GM12878 (cell line): ENCODE measurements around the gene RBM26. TPM values are rescaled to one million over a fixed set of nuclear protein-coding genes. Genes with fewer than 3 reads are reported as not detected.

Experiments
- ATAC-seq: fragments of 200-7000 bp; cut with Tn5 transposase; 3 replicates; pipeline ENCODE4 v1.9.1; 2020; ENCODE audit warnings: mild to moderate bottlenecking, moderate library complexity
- BruUV-seq: library from RNA; stranded (reverse); fragments of 400-500 nt; replicated peaks from 2 replicates; lab custom pipeline; 2021; lab: Mats Ljungman, UMichigan
- CTCF ChIA-PET: fragments of 300-600 bp; sonication (Branson Sonifier 250); formaldehyde crosslinking; extraction: SDS; loops from one replicate; lab custom pipeline; 2021; ENCODE audit warnings: inconsistent platforms; lab: Yijun Ruan, JAX
- POLR2A ChIA-PET: fragments of 350-600 bp; formaldehyde crosslinking; extraction: SDS; loops from one replicate; lab custom pipeline; 2021; ENCODE audit warnings: inconsistent platforms; lab: Charles Lee
- RAD21 ChIA-PET: fragments of 300-600 bp; sonication (Branson Sonifier 250); formaldehyde crosslinking; loops from one replicate; lab custom pipeline; 2023; ENCODE audit warnings: antibody characterized with exemption; ENCODE audit not compliant: unreplicated experiment; lab: Charles Lee
- SMC1A ChIA-PET: fragments of 300-600 bp; sonication (Branson Sonifier 250); formaldehyde crosslinking; loops from one replicate; lab custom pipeline; 2023; ENCODE audit not compliant: unreplicated experiment, uncharacterized antibody; lab: Charles Lee
- DNase-seq: peaks from one replicate; pipeline ENCODE4 v3.0.0-alpha.2; 2011; ENCODE audit warnings: low read depth, low spot score
- FAIRE-seq: peaks from 3 replicates; lab custom pipeline; 2011; peaks lifted over from hg19 to GRCh38; lab: Jason Lieb, UNC
- H2AFZ ChIP-seq: 2 replicates; pipeline ENCODE4 v1.6.0; 2011; ENCODE audit warnings: low read depth, low read length, control low read depth; ENCODE audit not compliant: control insufficient read depth
- H3K27ac ChIP-seq: 2 replicates; pipeline ENCODE4 v1.5.1; 2011; ENCODE audit warnings: control low read depth; ENCODE audit not compliant: control insufficient read depth, insufficient read depth
- H3K27me3 ChIP-seq, 2 experiments: replicated peaks in 1 of 2; 2 replicates each; pipeline versions ENCODE4 v1.6.0 to v1.6.1; 2011; ENCODE audit warnings: low read length in 1 of 2; ENCODE audit not compliant: control insufficient read depth in 2 of 2, insufficient read depth in 2 of 2
- H3K36me3 ChIP-seq, 2 experiments: 2 replicates each; pipeline ENCODE4 v1.5.1; 2011; ENCODE audit warnings: low read length in 1 of 2; ENCODE audit not compliant: control insufficient read depth in 2 of 2, insufficient read depth in 2 of 2
- H3K4me1 ChIP-seq: 2 replicates; pipeline ENCODE4 v1.6.1; 2011; ENCODE audit warnings: mild to moderate bottlenecking, low read length, moderate library complexity, mixed read lengths; ENCODE audit not compliant: control insufficient read depth, insufficient read depth
- H3K4me2 ChIP-seq: 2 replicates; pipeline ENCODE4 v1.6.0; 2011; ENCODE audit warnings: control low read depth; ENCODE audit not compliant: control insufficient read depth, insufficient read depth
- H3K4me3 ChIP-seq: fragments of 200-600 bp; sonication (generic); 2 replicates; pipeline ENCODE4 v1.5.1; 2016
- H3K79me2 ChIP-seq: 2 replicates; pipeline ENCODE4 v1.6.0; 2011; ENCODE audit warnings: low read length; ENCODE audit not compliant: control insufficient read depth, insufficient read depth
- H3K9ac ChIP-seq: 2 replicates; pipeline ENCODE4 v1.8.0; 2011; ENCODE audit warnings: low read length, control low read depth, mixed read lengths; ENCODE audit not compliant: control insufficient read depth, insufficient read depth
- H3K9me3 ChIP-seq: replicated peaks from 3 replicates; pipeline ENCODE4 v1.5.1; 2011; ENCODE audit warnings: mild to moderate bottlenecking, low read length; ENCODE audit not compliant: control insufficient read depth, insufficient read depth
- H4K20me1 ChIP-seq: 2 replicates; pipeline ENCODE4 v1.6.0; 2011; ENCODE audit not compliant: control insufficient read depth, insufficient read depth
- ATF7 ChIP-seq: fragments of 450-650 bp; IDR thresholded peaks from 2 replicates; pipeline ENCODE4 v1.6.1; 2016; ENCODE audit warnings: low read depth, mild to moderate bottlenecking
- CEBPB ChIP-seq, 2 experiments: fragments of 150-350 bp in 1 of 2; IDR thresholded peaks; 2 replicates each; pipeline ENCODE4 v1.6.1; 2012 to 2014; ENCODE audit warnings: low read depth in 2 of 2, low read length in 2 of 2, borderline replicate concordance in 1 of 2, inconsistent platforms in 1 of 2
- EP300 ChIP-seq, 2 experiments: fragments of 150-350 bp in 1 of 2; IDR thresholded peaks; 2 replicates each; pipeline ENCODE4 v1.6.1; 2011 to 2012; ENCODE audit warnings: low read depth in 2 of 2, low read length in 2 of 2, borderline replicate concordance in 1 of 2, improper control_type of control experiment in 1 of 2, inconsistent platforms in 1 of 2; ENCODE audit not compliant: control insufficient read depth in 1 of 2
- FOS ChIP-seq: IDR thresholded peaks from 3 replicates; pipeline ENCODE4 v1.6.1; 2011; ENCODE audit warnings: borderline replicate concordance; ENCODE audit not compliant: insufficient read length; ENCODE audit errors: extremely low read depth
- RAD21 ChIP-seq: IDR thresholded peaks from 2 replicates; pipeline ENCODE4 v1.6.1; 2011; ENCODE audit warnings: mild to moderate bottlenecking, low read depth, low read length, moderate library complexity; ENCODE audit not compliant: insufficient read depth
- SIN3A ChIP-seq: IDR thresholded peaks from 2 replicates; pipeline ENCODE4 v1.6.1; 2012; ENCODE audit warnings: low read depth, low read length, improper control_type of control experiment
- SMAD5 ChIP-seq: IDR thresholded peaks from 2 replicates; pipeline ENCODE4 v1.6.1; 2016; ENCODE audit warnings: antibody characterized with exemption, low read depth
- SP1 ChIP-seq: IDR thresholded peaks from one replicate; pipeline ENCODE4 v1.6.1; 2011; ENCODE audit warnings: low read depth, low read length
- WGBS: methylation state at CpG from one replicate; pipeline ENCODE4 v1.1.6; 2016; ENCODE audit warnings: low lambda C conversion rate; ENCODE audit not compliant: insufficient replicate concordance, insufficient coverage; ENCODE audit errors: missing lambda C conversion rate; 5-methylcytosine and 5-hydroxymethylcytosine counted together
- in situ Hi-C: fragments of 300-500 bp; cut with MboI; formaldehyde crosslinking; loops from 9 replicates; pipeline ENCODE4 v1.14.3; 2018; ENCODE audit warnings: mixed read lengths
- intact Hi-C: fragments of 100-400 bp; cut with micrococcal nuclease; formaldehyde crosslinking; loops from one replicate; pipeline ENCODE4 v1.14.2; 2022; ENCODE audit not compliant: unreplicated experiment
- polyA plus RNA-seq, 11 experiments: library from polyadenylated mRNA; depleted of rRNA in 4 of 11; unstranded in 6 of 11; stranded (reverse) in 5 of 11; fragments of >200 nt; fragmentation: Nextera tagmentation in 4 of 11; fragmentation: Illumina TruSeq in 1 of 11; extraction: Ambion mirVana in 4 of 11; extraction: Trizol in 1 of 11; gene quantifications; 1 replicate in 1 of 11; 2 replicates in 10 of 11; pipeline versions ENCODE4 v1.2.1 to v1.2.3, GENCODE V29; 2011 to 2016; ENCODE audit warnings: inconsistent platforms in 2 of 11, missing spikeins in 2 of 11, low read depth in 1 of 11
- total RNA-seq, 4 experiments: library from RNA; depleted of rRNA in 3 of 4; stranded (reverse); fragments of >200 nt in 3 of 4; fragmentation: Illumina TruSeq in 1 of 4; extraction: Trizol in 1 of 4; gene quantifications; 2 replicates each; pipeline versions ENCODE4 v1.2.1 to v1.2.3, GENCODE V29; 2013 to 2021
- TF ChIP-seq, protein P1 (sequence below): IDR thresholded peaks from 2 replicates; pipeline ENCODE4 v1.6.1; 2011; ENCODE audit warnings: borderline replicate concordance, low read depth, mild to moderate bottlenecking, moderate library complexity, mixed read lengths, low read length; ENCODE audit not compliant: insufficient read depth; ENCODE audit errors: extremely low read length
- TF ChIP-seq, protein P2 (sequence below): fragments of 450-650 bp; IDR thresholded peaks from 2 replicates; pipeline ENCODE4 v1.6.1; 2017; ENCODE audit warnings: antibody characterized with exemption, mild to moderate bottlenecking, moderate library complexity
- TF ChIP-seq, protein P3 (sequence below): IDR thresholded peaks from 2 replicates; pipeline ENCODE4 v1.6.1; 2012; ENCODE audit warnings: low read depth, low read length, improper control_type of control experiment

Gene RBM26
- total and polyA plus RNA-seq, 10 of the 15 experiments (the other 5 are each of a cell fraction or from before 2014, with no cell fraction given), result 17.6 to 71.3 (median 38.9) TPM

DNA sequence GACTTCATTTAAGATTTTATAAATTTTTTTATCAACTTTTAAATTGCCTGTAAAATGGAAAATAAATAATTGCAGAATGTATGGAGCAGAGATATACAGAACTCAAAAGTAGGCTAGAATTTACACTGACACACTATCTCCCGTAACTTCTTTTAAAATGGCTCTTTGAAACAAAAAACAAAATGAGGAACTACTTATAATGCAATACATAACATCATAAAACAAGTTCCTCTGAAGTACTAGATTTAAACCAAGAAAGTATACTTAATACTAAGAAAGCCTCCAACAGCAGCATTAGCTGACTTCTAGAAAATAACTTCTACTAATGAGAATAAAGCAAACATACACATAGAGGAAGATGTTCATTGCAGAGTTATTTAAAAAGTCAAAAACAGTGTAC is 17.0 kb downstream of the RBM26 start:
- in situ Hi-C loops, result loop anchor here (25.0 kb wide), 1 partner anchor 1677 kb away; no protein-coding TSS in a partner anchor
- Histone ChIP-seq H3K27ac (peak overlapping the region; percentile 50; the same call in 1 of the 2 replicates), H3K4me3 (no peak overlapping the region), H3K27me3 (no peaks in the 10 kb centered on the region), H3K79me2 (peaks cover 90% of the 10 kb centered on the region), H3K9ac (no peak overlapping the region), H2AFZ (no peak overlapping the region), H3K4me2 (peak overlapping the region; percentile 12; the same call in 1 of the 2 replicates), H3K36me3 (peaks cover 0 to 7% of the 10 kb centered on the region in 2 experiments; a peak in 2 of 4 replicates), H3K4me1 (peaks cover 54% of the 10 kb centered on the region), H3K9me3 (no peaks in the 10 kb centered on the region; the same call in 1 of the 3 replicates), H4K20me1 (peaks cover 6% of the 10 kb centered on the region)
- intact Hi-C loops, result loop anchor here (5.0 kb wide), 1 partner anchor 197 kb away; no protein-coding TSS in a partner anchor
- ATAC-seq, result no peak
- CTCF ChIA-PET, result interaction anchor here (1.5 to 2.6 kb wide), 2 partner anchors 10 to 14 kb away, joined by 4 to 6 read pairs; no protein-coding TSS in a partner anchor
- no peak for TF ChIP-seq RAD21
- TF ChIP-seq EP300 (IDR thresholded peaks at IDR 0.05; ENCODE audit: borderline replicate concordance in 1 of 2, control insufficient read depth in 1 of 2, low read depth in 2 of 2, low read length in 2 of 2), result no peak
- TF ChIP-seq SP1, result no peak
- no peak for TF ChIP-seq CEBPB (IDR thresholded peaks at IDR 0.05; ENCODE audit: borderline replicate concordance in 1 of 2, low read depth in 2 of 2, low read length in 2 of 2)
- TF ChIP-seq ATF7, result no peak
- TF ChIP-seq, protein P1, sequence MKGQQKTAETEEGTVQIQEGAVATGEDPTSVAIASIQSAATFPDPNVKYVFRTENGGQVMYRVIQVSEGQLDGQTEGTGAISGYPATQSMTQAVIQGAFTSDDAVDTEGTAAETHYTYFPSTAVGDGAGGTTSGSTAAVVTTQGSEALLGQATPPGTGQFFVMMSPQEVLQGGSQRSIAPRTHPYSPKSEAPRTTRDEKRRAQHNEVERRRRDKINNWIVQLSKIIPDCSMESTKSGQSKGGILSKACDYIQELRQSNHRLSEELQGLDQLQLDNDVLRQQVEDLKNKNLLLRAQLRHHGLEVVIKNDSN, result no peak
- TF ChIP-seq, protein P2, sequence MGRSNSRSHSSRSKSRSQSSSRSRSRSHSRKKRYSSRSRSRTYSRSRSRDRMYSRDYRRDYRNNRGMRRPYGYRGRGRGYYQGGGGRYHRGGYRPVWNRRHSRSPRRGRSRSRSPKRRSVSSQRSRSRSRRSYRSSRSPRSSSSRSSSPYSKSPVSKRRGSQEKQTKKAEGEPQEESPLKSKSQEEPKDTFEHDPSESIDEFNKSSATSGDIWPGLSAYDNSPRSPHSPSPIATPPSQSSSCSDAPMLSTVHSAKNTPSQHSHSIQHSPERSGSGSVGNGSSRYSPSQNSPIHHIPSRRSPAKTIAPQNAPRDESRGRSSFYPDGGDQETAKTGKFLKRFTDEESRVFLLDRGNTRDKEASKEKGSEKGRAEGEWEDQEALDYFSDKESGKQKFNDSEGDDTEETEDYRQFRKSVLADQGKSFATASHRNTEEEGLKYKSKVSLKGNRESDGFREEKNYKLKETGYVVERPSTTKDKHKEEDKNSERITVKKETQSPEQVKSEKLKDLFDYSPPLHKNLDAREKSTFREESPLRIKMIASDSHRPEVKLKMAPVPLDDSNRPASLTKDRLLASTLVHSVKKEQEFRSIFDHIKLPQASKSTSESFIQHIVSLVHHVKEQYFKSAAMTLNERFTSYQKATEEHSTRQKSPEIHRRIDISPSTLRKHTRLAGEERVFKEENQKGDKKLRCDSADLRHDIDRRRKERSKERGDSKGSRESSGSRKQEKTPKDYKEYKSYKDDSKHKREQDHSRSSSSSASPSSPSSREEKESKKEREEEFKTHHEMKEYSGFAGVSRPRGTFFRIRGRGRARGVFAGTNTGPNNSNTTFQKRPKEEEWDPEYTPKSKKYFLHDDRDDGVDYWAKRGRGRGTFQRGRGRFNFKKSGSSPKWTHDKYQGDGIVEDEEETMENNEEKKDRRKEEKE, result no peak
- TF ChIP-seq FOS, result no peak
- TF ChIP-seq SIN3A, result no peak
- TF ChIP-seq, protein P3, sequence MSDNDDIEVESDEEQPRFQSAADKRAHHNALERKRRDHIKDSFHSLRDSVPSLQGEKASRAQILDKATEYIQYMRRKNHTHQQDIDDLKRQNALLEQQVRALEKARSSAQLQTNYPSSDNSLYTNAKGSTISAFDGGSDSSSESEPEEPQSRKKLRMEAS, result no peak
- no peak for TF ChIP-seq SMAD5
- FAIRE-seq, result no peak
- WGBS, result 0% methylated on average over 1 of the region's 1 CpG
- BruUV-seq, result no TSS peak
- DNase-seq, result no peak
- SMC1A ChIA-PET, result interaction anchor here (1.5 kb wide), 1 partner anchor 10 kb away, joined by 6 read pairs; no protein-coding TSS in a partner anchor
- POLR2A ChIA-PET, result interaction anchor here (1.1 kb wide), 1 partner anchor 8 kb away, joined by 3 read pairs; no protein-coding TSS in a partner anchor
- RAD21 ChIA-PET, result no interaction called here
